ENCODE measurements around the gene ABCG1. TPM values are rescaled to one million over a fixed set of nuclear protein-coding genes. Genes with fewer than 3 reads are reported as not detected.

The ABCG1 gene
- total RNA-seq, 1 donor from 2014 or later: 111 TPM

GRCh38 chr21:42214921-42215320, 4.0 kb upstream of the ABCG1 start:
- DNase-seq: no peak

GRCh38 chr21:42215942-42216725, 2.8 kb upstream of the ABCG1 start:
- no peak for DNase-seq

- DNase-seq: no peak
Observed at GRCh38 chr21:42216726-42217572, 2.0 kb upstream of the ABCG1 start.

DNA sequence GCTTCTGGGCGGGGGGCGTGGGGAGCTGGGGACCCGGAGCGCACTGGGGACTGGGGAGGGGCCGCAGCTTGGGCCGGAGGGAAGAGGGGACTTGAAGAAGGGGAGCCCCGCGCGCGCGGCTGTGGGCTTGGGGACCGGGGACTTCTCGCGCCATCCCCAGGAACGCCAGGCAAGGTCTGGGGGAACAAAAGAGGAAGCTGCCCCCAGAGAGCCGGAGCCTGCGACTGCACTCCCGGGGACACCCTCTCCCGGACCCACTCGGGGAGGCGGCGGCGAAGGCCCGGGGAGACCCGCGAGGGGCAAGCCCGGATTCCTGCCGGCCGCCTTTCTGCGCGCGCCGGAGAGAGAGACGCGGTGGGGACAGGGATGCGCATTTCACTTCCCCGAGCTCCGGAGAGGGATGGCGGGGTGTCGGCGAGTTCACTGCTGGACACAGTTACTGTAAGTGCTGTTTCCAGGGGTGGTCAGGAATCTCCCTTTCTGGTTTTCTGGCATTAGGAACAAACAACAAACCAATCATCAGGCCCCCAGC, 732 bp downstream of the ABCG1 start:
- DNase-seq: peak; percentile 45

DNA sequence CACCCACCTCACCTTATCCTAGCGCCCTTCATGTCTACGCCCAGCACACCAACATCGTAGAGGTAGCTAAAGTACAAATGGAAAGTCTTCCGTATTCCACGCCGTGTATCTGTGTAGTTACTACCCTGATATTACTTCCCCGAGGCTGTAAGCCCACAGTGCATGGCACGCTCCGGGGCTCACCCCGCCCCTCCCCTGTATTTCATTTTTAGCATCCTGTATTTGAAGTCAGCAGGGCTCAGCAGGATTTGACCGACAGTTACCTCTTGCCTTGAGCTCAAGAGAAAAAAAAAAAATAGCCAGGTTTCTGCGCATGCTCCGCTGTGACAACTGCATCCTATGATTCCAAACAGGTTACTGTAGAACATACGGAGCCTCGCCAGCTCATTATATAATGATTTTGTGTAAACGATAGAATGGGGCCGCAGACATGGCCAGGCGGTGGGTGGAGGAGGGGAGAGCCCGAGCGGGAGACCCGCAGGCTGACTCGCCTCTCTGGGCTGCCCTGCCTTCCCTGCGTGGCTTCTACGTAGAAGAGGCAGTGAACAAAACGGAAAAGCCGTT, 1.3 kb downstream of the ABCG1 start:
- DNase-seq: peak; percentile 93

GRCh38 chr21:42221581-42222345, 2.8 kb downstream of the ABCG1 start:
- peak; percentile 86 for DNase-seq

DNA sequence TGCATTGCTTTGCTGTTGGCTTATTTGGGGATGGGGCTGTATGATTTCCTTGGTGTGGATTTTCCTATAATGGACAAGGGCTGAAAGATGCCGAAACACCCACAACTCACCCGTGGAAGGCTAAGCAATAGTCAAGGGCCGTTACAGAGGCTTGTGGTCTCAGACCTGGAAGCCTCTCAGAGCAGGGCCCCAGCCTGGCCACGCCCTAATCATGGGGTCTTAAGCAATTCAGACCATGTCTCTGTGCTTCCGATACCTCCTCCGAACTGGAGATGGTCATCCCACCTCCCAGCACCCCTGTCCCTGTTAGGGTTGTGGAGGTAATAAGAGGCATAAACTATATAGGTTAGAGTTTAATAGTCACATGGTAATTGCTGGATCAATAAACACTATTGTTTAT, 3.4 kb downstream of the ABCG1 start:
- no peak for DNase-seq

GRCh38 chr21:42222821-42223390, 4.0 kb downstream of the ABCG1 start:
- no peak for DNase-seq

- no peak for DNase-seq
Observed at GRCh38 chr21:42223826-42224575, 5.1 kb downstream of the ABCG1 start.

DNA sequence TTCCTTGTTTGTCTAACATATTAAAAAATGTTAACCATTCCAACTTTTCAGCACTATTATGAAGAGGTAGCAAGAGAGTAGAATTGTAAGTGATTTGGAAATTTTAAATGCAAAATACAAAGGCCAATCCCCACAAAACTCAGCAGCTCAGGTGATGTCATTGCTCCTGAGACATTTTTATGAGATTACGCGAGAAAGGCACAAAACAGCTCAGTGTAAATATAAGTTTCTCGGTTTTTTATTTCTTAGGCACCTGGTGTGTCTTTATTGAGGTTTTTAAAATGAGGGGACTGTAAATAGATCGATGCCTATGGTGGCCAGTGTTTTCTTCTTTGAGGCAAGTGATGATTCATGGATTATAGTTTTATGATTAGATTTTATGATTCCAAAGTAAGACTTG, 6.1 kb downstream of the ABCG1 start:
- DNase-seq: no peak

GRCh38 chr21:42225571-42226155, 6.7 kb downstream of the ABCG1 start:
- DNase-seq: no peak

DNA sequence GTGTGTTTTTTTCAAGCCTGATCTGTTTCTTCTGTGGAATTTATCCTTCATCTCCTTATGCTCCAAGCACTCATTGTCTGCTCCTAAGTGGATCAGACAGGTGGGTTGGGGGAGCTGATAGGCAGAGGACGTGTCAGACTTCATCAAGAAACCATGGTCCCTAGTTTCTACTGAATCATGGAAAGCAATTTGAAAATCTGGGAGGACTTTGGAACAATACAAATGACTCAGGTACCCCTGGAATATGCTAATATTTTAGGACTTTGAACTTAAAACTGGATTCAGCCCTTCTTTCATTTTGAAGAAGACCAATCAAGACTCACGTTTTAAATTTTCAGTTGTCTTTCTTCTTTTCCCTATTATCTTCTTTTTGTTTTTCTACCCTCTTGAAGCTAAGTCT, 7.7 kb downstream of the ABCG1 start:
- no peak for DNase-seq

GRCh38 chr21:42227909-42228708, 9.2 kb downstream of the ABCG1 start:
- DNase-seq: peak; percentile 97

- no peak for DNase-seq
Observed at GRCh38 chr21:42228709-42229220, 9.8 kb downstream of the ABCG1 start.

DNA sequence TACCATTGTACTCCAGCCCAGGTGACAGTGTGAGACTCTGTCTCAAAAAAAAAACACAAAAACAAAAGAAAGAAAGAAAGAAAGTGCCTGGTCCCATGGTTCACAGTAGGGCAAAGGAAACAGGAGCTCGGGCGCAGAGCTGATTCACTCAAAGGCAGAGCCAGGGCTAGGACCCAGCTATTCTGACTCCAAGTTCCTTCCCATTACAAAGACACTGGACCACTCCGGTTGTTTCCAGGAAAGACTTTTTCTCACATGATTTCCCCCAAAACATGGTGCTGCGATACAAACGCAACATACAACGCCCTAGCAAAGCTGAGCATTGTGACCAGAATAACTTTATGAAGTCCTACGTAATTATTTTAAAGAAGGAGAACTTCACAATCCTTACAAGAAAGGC, 10.7 kb downstream of the ABCG1 start:
- DNase-seq: peak; percentile 67

- DNase-seq: no peak
Observed at GRCh38 chr21:42230178-42230577, 11.2 kb downstream of the ABCG1 start.

DNA sequence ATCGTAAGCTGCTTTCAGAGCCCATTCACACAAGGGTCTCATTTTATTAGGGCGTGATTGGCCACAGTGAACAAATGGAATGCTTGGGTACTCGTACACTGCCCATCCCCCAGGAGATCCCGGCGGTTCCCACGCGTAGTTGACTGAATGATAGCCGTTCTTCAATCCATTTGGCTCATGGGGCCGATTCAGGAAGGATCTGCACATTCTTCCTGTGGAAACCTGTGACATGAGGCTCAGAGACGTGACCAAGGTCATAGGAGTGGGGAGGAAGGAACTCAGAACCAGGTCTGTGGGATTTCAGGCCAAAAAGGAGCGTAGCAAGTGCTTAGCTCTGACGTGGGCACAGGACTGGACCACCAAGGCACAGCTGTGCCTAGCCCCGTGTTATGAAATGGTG, 11.7 kb downstream of the ABCG1 start:
- peak; percentile 32 for DNase-seq

DNA sequence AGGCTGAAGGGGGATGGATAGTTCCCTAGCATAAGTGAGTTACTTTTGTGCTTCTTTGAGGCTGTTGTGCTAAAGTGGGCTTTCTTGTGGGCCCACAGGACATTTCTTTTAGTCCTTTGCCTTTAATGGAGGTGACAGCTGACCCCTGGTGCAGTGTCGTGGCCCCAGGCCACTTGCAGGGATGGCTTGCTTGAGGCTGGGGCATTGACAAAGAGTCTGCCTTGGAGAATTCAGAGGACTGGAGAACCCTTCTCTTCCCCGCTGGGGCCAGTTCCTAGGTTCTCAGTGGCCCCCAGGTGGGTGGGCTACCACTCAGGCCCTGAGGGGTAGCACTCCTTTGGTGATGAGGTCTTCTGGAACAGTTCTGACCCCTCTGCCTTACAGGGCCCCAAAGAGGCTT, 12.8 kb downstream of the ABCG1 start:
- DNase-seq: no peak

DNA sequence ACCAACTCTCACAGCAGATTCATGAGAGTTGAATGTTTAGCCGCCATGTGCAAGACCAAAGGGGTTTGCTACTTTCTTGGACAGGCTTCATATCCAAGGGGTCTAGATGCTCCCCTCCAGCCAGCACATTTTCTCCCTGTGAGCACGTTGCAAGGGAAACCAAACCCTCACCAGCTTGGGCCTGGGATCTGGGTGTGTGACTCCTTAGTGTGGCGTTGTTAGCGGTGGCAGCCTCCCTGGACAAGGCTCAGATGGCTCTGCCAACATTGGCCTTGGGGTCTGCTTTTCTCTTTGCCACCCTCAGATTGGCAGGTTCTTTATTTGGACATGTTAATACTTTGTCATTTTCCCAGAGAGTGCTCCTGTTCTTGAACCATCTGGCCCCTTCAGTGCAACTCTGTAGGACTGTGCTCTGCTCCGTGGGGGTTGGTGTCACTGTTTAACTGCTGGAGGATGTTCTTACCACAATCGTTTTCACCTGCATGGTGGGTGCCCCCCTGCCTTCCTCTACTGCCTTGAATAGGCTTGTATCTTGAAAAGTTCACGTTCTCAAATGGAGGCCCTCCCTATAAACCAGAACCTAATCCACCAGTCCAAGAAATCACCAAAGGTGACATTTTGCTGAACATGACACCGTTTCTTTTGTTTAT, 13.4 kb downstream of the ABCG1 start:
- DNase-seq: no peak
